Urothelium cell line (cell line): ENCODE data around the gene FBXO42.

Experiments used
- DNase-seq: peaks from one replicate; pipeline ENCODE4 v3.0.0; 2011; ENCODE audit warnings: low spot score, mixed read lengths
- FAIRE-seq: peaks from 2 replicates; lab custom pipeline; 2011; peaks lifted over from hg19 to GRCh38; lab: Jason Lieb, UNC

FBXO42 gene

GRCh38 chr1:16244650-16245285 lies 107.5 kb downstream of the FBXO42 start:
- DNase-seq (no peak), FAIRE-seq (peak; percentile 30)

- no peak for FAIRE-seq
- DNase-seq: peak; percentile 74
Measured at GRCh38 chr1:16243936-16244649, 108.2 kb downstream of the FBXO42 start.

DNA sequence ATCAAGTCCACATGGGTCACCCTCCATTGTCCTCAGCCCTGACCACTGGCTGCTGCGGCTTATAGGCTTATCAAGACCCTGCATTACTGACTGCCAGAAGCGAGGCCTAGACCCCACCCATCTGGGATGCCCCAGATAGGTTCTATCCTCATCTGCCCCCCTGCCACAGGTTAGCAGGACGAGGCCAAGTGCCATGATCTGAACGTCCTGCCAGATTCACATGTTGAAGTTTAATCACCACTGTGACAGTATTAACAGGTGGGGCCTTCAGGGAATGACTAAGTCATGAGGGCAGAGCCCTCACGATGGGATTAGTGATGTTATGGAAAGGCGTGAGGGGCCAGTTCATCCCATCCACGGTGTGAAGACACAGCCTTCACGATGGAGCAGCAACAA lies 109.1 kb downstream of the FBXO42 start:
- FAIRE-seq (no peak), DNase-seq (no peak)

DNA sequence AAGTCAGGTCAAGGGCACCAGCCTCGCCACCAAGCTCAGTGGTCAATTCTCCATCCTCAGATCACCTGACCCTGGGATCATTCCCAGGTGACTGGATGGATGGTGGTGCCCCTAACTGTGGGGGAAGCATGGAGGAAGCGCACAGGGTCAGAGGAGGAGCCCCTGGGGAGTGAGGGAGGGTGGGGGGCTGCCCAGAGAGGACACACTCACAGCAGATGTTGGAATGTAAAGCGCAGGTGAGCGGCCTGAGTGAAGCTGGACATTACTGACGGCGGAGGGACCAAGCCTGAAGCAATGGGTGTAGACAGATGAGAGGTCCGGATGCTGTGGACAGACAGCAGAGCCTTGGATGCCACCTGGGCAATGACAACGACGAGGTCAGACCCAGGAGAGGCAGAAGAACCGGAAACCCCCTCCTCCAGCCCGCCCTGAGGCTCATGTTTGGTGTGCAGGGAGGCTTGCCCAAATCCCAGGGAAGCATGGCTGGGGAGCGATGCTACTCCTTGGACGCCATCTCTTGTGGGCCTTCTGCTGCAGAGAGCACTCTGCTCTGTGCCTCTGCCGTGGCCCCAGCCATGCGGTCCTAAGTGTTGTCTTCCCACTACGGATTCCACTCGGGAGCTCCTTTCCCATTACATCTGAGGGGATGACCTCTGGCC lies 109.6 kb downstream of the FBXO42 start:
- FAIRE-seq: no peak
- DNase-seq: no peak

- FAIRE-seq (no peak), DNase-seq (no peak)
Measured at GRCh38 chr1:16241221-16241708, 111.0 kb downstream of the FBXO42 start.

- DNase-seq (no peak), FAIRE-seq (no peak)
Measured at GRCh38 chr1:16239972-16240491, 112.2 kb downstream of the FBXO42 start.

- DNase-seq (no peak), FAIRE-seq (no peak)
Measured at GRCh38 chr1:16237343-16237830, 114.9 kb downstream of the FBXO42 start.

DNA sequence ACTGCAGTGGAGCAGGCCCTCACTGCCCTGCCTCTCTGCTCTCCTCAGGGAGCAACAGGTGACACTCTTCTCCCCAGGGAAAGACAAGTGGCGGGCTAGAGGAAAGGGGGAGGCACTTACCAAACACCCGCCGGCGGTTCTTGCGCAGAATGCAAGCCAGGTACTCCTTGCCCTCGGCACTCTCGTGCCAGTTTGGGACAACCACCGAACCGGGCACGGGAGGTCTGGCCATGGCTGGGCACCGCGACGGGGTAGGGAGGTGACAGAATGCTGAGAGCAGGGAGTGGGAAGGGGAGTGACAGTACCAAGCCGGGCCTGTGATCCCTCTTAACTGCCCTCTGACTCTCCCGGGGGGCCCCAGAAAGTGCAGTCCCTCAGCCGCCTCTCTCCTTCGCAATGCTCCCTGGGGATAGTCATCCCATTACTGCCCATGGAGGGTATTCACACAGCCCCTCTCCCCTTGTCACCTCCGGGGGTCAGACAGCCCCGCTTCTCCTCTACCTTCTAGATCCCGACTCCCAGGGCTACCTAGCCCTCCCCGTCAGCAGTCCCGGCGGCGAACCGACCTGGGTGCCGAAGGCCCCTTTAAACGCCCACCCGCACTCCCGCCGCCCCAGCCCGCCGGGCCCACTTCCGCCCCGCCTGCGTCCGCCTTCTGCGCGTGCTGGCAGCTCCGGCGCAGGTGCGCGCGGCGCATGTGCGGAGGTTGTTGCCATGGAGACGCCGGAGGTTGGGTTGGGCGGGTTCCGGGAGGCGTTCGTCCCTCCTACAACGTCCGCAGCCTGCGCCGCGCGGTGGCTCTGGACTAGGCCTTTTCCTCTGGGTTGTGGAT lies 115.6 kb downstream of the FBXO42 start, which contains the start of gene CPLANE2:
TSS of gene CPLANE2 (minus strand) at position 673 of the 832 bp plus-strand sequence. CDS start at position 232, 441 bp downstream.
- peak; percentile 89 for FAIRE-seq

GRCh38 chr1:16235944-16236510 lies 116.3 kb downstream of the FBXO42 start:
- FAIRE-seq: peak; percentile 77
- DNase-seq: peak; percentile 67

More for the DNA sequence above, 115.6 kb downstream of the FBXO42 start, which contains the start of gene CPLANE2:
- DNase-seq: peak; percentile 97

- FAIRE-seq (no peak), DNase-seq (no peak)
Measured at GRCh38 chr1:16235347-16235746, 116.9 kb downstream of the FBXO42 start.

- FAIRE-seq: no peak
- DNase-seq: no peak
Measured at GRCh38 chr1:16233431-16233830, 118.8 kb downstream of the FBXO42 start.

- DNase-seq: no peak
- FAIRE-seq: no peak
Measured at GRCh38 chr1:16232316-16232710, 120.0 kb downstream of the FBXO42 start.

DNA sequence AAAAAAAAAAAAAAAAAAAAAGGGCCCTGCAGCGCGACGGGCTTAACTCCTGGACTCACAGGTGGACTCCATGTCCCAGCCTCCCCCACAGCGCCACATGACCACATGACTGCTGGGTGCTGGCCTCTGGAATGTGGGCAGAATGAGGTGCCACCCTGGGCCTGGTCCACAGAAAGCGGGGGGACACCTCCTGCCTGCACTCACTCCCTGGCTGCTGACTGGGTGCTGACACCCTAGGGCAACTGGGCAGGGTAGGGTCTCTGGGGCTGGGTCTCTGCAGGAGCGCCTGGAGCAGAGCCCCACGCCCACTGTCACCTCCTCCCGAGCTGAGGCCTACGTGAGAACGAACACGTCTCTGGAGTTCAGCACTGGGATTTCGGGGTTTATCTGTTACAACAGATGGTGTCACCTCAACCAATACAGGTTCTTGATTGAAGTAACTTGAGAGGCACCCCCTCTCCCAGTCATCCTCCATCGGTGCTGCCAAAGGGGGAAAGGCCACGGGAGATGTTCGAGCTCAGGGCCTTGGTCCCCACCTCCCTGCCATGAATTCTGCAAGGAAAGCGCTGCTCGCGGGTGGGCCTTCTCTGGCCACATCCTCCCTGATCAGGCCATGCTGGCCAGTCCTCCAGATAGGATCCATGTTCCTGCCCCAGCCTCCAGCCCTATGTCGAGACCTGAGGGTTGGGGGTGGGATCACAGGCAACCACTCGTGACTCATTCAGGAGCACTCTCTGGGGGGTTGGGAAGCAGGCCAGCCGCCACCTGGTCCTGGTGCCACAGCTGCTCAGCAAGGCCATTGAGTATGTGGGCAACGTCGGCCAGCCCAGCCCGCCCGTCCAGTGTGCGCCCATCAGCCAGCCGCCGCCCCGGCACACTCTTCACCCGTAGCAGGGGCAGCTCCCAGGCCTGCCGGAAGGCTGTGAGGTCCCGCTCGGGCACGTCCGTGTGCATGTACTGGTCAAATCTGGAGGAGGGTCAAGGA lies 120.7 kb downstream of the FBXO42 start:
- DNase-seq (peak; percentile 45), FAIRE-seq (no peak)

DNA sequence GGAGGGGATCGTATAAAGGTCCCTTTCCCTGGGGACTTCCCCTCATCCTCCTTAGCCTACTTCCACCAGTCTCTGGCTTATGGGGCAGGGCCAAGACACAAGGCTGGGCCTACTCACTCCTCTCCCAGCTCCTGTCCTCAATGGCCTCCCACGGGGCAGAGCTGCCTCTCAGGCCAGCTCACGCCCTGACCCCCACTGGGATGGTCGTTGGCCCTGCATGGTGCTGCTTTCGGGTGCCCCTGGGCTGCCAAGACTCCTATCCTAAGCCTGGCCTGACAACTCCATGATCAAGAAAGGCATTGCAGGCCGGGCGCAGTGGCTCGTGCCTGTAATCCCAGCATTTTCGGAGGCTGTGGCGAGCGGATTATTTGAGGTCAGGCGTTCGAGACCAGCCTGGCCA lies 121.5 kb downstream of the FBXO42 start:
- no peak for FAIRE-seq

GRCh38 chr1:16229976-16230740 lies 122.1 kb downstream of the FBXO42 start:
- DNase-seq (no peak), FAIRE-seq (no peak)

More for the DNA sequence above, 121.5 kb downstream of the FBXO42 start:
- DNase-seq: no peak

DNA sequence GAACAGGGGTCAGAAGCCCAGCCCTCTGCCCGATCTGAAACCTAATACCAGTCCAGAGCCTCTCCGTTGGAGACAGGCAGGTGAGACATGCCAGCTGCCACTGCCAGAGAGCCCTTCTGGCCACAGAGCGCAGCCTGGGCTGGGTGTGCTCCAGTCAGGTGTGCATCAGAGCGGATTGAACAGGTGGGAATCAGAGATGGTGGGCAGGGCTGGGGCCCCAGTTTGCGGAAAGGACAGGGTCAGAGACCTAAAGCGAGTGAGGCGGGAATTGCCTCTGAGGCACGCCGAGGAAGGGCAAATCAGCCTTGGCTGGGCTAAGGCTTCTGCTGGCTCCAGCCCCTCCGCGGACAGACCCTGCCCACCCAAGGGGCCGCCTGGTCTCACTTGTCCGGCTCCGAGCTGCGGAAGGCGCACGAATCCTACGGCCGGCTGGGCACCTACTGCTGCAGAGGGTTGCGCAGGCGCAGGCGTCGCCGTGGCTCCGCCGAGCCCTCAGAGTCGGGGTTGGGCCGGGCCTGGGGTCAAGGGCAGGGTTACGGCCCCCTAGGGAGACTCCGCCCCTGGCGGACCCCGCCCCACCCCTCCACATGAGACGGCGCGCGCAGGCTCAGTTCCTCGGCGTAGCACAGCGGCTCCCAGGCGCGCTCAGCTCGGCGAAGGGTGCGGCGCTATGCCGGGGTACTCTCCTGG lies 125.6 kb downstream of the FBXO42 start:
- DNase-seq: no peak
- FAIRE-seq: no peak

- DNase-seq (no peak), FAIRE-seq (no peak)
Measured at GRCh38 chr1:16226129-16226489, 126.2 kb downstream of the FBXO42 start.

GRCh38 chr1:16224472-16224871 lies 127.8 kb downstream of the FBXO42 start:
- FAIRE-seq (no peak), DNase-seq (no peak)
